Fibroblast of lung (primary cell): ENCODE results near the gene MACROH2A2.

Source experiments
- EZH2 ChIP-seq: IDR thresholded peaks from 2 replicates; pipeline ENCODE4 v1.5.1; 2012; ENCODE audit warnings: low read length, control low read depth, mild to moderate bottlenecking; ENCODE audit errors: missing control alignments
- TF ChIP-seq, protein P1 (sequence below), 2 donors: IDR thresholded peaks in 1 of 2; conservative IDR thresholded peaks in 1 of 2; 1 replicate in 1 of 2; 2 replicates in 1 of 2; pipeline ENCODE4 v1.5.1; 2011 to 2012; ENCODE audit warnings: low read length in 2 of 2, control low read depth in 1 of 2, inconsistent platforms in 1 of 2, low read depth in 1 of 2, mild to moderate bottlenecking in 1 of 2

DNA sequence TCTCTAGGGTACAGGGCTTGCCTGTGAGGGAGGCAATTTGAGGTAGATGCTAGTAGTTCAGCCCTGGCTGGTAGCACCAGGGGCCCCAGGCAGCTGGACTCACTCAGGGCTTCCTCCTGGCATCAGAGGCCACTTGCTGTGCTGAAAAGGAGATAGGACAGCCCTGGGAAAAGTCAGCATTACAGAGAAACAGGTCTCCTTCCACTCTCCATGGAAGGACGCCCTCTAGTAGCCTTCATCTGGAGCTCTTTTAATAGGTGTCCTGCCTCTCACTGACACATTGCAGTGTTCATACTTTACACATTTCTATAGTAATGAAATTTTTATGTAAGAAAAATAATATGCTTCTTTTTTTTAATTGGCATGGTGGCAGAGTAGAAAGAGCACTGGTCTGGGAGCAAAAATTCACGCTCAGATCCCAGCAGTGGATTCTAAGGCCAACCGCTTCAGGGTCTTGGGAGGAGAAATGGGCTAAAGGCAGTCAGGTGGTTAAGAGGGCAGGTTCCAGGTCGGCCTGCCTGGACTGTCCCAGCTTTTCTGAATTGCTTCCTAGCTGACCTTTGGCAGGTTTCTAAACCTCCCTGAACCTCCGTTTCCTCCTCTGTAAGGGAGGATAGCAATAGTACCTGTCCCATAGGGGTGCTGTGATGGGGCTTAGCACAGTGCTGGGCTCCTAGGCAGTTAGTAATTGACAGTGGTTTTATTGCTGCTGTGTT is 44.2 kb downstream of the MACROH2A2 start:
- TF ChIP-seq, protein P1, sequence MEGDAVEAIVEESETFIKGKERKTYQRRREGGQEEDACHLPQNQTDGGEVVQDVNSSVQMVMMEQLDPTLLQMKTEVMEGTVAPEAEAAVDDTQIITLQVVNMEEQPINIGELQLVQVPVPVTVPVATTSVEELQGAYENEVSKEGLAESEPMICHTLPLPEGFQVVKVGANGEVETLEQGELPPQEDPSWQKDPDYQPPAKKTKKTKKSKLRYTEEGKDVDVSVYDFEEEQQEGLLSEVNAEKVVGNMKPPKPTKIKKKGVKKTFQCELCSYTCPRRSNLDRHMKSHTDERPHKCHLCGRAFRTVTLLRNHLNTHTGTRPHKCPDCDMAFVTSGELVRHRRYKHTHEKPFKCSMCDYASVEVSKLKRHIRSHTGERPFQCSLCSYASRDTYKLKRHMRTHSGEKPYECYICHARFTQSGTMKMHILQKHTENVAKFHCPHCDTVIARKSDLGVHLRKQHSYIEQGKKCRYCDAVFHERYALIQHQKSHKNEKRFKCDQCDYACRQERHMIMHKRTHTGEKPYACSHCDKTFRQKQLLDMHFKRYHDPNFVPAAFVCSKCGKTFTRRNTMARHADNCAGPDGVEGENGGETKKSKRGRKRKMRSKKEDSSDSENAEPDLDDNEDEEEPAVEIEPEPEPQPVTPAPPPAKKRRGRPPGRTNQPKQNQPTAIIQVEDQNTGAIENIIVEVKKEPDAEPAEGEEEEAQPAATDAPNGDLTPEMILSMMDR (conservative IDR thresholded peaks at IDR 0.05 in 1 of 2, IDR thresholded peaks at IDR 0.05 in 1 of 2; ENCODE audit: low read depth in 1 of 2, low read length in 2 of 2): no peak
- TF ChIP-seq EZH2: no peak
